ENCODE results near the gene ZHX3.
A peak's percentile ranks its signal among the peaks of the same experiment; 100 is the strongest.

Gene ZHX3

GRCh38 chr20:41154436-41155176 is 162.9 kb downstream of the ZHX3 start:
- DNase-seq = no peak
- H3K27ac ChIP-seq = no peak overlapping the region
- H3K4me3 ChIP-seq (ENCODE audit: low read depth, low read length) = no peak overlapping the region
- in situ Hi-C loops (cut with HindIII; ENCODE audit: low pct_ligation_motif_present, low sequenced_read_pairs) = no loop called here
- no peaks in the 10 kb centered on the region for H3K27me3 ChIP-seq (replicated peaks)
- peak; percentile 13 for TF ChIP-seq CTCF (IDR thresholded peaks at IDR 0.05; ENCODE audit: low read depth, low read length, missing control alignments)
- peaks cover under 1% of the 10 kb centered on the region for H3K36me3 ChIP-seq (replicated peaks)

GRCh38 chr20:41152108-41152757 is 165.3 kb downstream of the ZHX3 start:
- H3K27ac ChIP-seq = no peak overlapping the region
- no peak for TF ChIP-seq CTCF (IDR thresholded peaks at IDR 0.05; ENCODE audit: low read depth, low read length, missing control alignments)
- DNase-seq = no peak
- H3K36me3 ChIP-seq (replicated peaks) = no peaks in the 10 kb centered on the region
- in situ Hi-C loops (cut with HindIII; ENCODE audit: low pct_ligation_motif_present, low sequenced_read_pairs) = no loop called here
- no peak overlapping the region for H3K4me3 ChIP-seq (ENCODE audit: low read depth, low read length)
- H3K27me3 ChIP-seq (replicated peaks) = no peaks in the 10 kb centered on the region

DNA sequence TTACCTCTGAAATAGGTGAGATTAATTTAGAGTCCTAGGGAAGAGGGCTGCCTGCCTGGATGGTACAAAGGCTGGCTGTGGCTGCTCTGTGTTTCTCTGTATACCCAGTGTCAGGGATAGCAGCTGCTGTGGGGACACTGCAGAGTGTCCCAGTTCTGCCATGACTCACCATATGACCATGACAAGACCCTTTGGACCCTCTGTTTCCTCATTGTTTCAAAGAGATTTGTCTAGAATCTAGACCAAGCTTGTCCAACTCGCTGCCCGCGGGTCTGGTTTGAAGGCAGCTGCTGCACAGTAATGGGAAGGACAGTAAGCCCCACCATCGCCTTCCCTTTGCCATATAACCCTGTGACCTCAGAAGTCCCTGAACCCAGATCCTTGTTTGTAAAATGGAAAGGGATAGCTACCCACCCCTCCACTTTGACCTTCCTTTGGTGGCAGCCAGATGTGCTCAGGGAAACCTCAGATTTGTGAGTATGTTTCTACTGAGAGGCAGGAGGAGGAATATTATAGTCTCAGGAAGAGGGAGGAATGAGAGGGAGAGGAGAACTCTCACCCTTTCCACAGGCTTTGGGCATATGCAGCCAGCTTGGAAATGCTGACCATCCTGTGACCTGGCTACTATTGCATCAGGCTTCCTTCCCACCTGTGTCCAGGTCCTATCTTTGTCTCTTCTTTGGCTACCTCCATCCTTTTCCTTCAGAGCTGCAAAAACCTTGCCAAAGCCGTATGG is 166.2 kb downstream of the ZHX3 start:
- no peaks in the 10 kb centered on the region for H3K36me3 ChIP-seq (replicated peaks)
- H3K27me3 ChIP-seq (replicated peaks) = no peaks in the 10 kb centered on the region
- in situ Hi-C loops (cut with HindIII; ENCODE audit: low pct_ligation_motif_present, low sequenced_read_pairs) = no loop called here
- no peak overlapping the region for H3K4me3 ChIP-seq (ENCODE audit: low read depth, low read length)
- H3K27ac ChIP-seq = no peak overlapping the region
- no peak for DNase-seq
- no peak for TF ChIP-seq CTCF (IDR thresholded peaks at IDR 0.05; ENCODE audit: low read depth, low read length, missing control alignments)

- Histone ChIP-seq H3K4me3 (ENCODE audit: low read depth, low read length) (no peak overlapping the region), H3K36me3 (replicated peaks) (no peaks in the 10 kb centered on the region), H3K27me3 (replicated peaks) (no peaks in the 10 kb centered on the region), H3K27ac (no peak overlapping the region)
- DNase-seq = no peak
- TF ChIP-seq CTCF (IDR thresholded peaks at IDR 0.05; ENCODE audit: low read depth, low read length, missing control alignments) = no peak
- in situ Hi-C loops (cut with HindIII; ENCODE audit: low pct_ligation_motif_present, low sequenced_read_pairs) = no loop called here
Observed at GRCh38 chr20:41150664-41151063, 166.9 kb downstream of the ZHX3 start.

DNA sequence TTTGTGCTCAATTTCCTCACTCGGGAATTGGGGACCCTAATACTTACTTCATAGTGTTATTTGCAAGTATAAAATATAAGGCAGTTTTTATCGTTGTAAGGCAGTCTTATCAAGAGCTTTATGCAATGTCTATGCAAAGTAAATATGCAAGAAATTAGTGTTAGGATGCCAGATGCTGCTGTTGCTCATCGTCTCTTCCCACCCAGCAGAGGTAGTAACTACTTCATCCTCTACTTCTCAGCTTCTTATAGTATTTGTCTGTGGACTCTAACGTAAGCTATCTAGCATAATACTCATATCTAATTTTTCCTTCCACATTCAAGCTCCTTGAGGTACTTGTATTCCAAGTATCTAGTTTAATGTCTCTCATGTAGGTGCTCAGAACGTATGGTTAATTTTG is 168.6 kb downstream of the ZHX3 start:
- Histone ChIP-seq H3K4me3 (ENCODE audit: low read depth, low read length) (no peak overlapping the region), H3K27me3 (replicated peaks) (no peaks in the 10 kb centered on the region), H3K27ac (no peak overlapping the region), H3K36me3 (replicated peaks) (no peaks in the 10 kb centered on the region)
- no peak for TF ChIP-seq CTCF (IDR thresholded peaks at IDR 0.05; ENCODE audit: low read depth, low read length, missing control alignments)
- in situ Hi-C loops (cut with HindIII; ENCODE audit: low pct_ligation_motif_present, low sequenced_read_pairs) = no loop called here
- DNase-seq = no peak

Measured in brain microvascular endothelial cell (primary cell).